CD14-positive monocyte (primary cell): ENCODE measurements around the gene UQCR10. TPM values are rescaled to one million over a fixed set of nuclear protein-coding genes. Genes with fewer than 3 reads are reported as not detected.

ENCODE experiments used
- DNase-seq, 3 donors: peaks; one replicate each; pipeline ENCODE4 v3.0.0-alpha.2; 2011 to 2022
- H2AFZ ChIP-seq: 2 replicates; pipeline ENCODE4 v1.6.0; 2012; ENCODE audit warnings: mild to moderate bottlenecking, low read depth, low read length, inconsistent platforms; ENCODE audit not compliant: insufficient read depth, poor library complexity, severe bottlenecking
- H3K27ac ChIP-seq, 2 donors: 1 replicate in 1 of 2; 2 replicates in 1 of 2; pipeline ENCODE4 v1.5.1; 2012 to 2013; ENCODE audit warnings: low read length in 2 of 2, control low read depth in 1 of 2, inconsistent platforms in 1 of 2, low read depth in 1 of 2, mild to moderate bottlenecking in 1 of 2
- H3K27me3 ChIP-seq, 2 donors: one replicate each; pipeline versions ENCODE4 v1.6.0 to v1.6.1; 2011 to 2013; ENCODE audit warnings: low read length in 2 of 2; ENCODE audit not compliant: control insufficient read depth in 2 of 2, insufficient read depth in 2 of 2
- H3K36me3 ChIP-seq, 2 donors: replicated peaks in 1 of 2; 1 replicate in 1 of 2; 2 replicates in 1 of 2; pipeline versions ENCODE4 v1.5.1 to v1.6.1; 2012 to 2013; ENCODE audit warnings: low read length in 2 of 2, control low read depth in 1 of 2, inconsistent platforms in 1 of 2, mild to moderate bottlenecking in 1 of 2; ENCODE audit not compliant: insufficient read depth in 2 of 2, control insufficient read depth in 1 of 2
- H3K4me1 ChIP-seq, 2 donors: 1 replicate in 1 of 2; 2 replicates in 1 of 2; pipeline versions ENCODE4 v1.5.1 to v1.6.1; 2012 to 2013; ENCODE audit warnings: low read length in 2 of 2, control low read depth in 1 of 2, inconsistent platforms in 1 of 2, mild to moderate bottlenecking in 1 of 2, moderate library complexity in 1 of 2; ENCODE audit not compliant: insufficient read depth in 2 of 2, control insufficient read depth in 1 of 2
- H3K4me2 ChIP-seq: replicated peaks from 2 replicates; pipeline ENCODE3; 2012; ENCODE audit warnings: low read length, moderate library complexity, mild to moderate bottlenecking; ENCODE audit not compliant: poor library complexity, severe bottlenecking; ENCODE audit errors: extremely low read depth
- H3K4me3 ChIP-seq, 3 experiments: fragments of 200-600 bp in 1 of 3; sonication (generic) in 1 of 3; replicated peaks in 1 of 3; 1 replicate in 2 of 3; 2 replicates in 1 of 3; pipeline ENCODE4 v1.5.1; 2011 to 2013; ENCODE audit warnings: low read length in 3 of 3, mild to moderate bottlenecking in 3 of 3, control low read depth in 2 of 3, low read depth in 2 of 3, inconsistent platforms in 1 of 3, moderate library complexity in 1 of 3
- H3K79me2 ChIP-seq: 2 replicates; pipeline ENCODE4 v1.6.0; 2012; ENCODE audit warnings: mild to moderate bottlenecking, control low read depth, inconsistent platforms, low read length, moderate library complexity; ENCODE audit not compliant: insufficient read depth
- H3K9ac ChIP-seq: 2 replicates; pipeline ENCODE4 v1.6.0; 2017; ENCODE audit warnings: low read length, mild to moderate bottlenecking; ENCODE audit not compliant: insufficient read depth, poor library complexity, severe bottlenecking
- H3K9me3 ChIP-seq, 2 donors: replicated peaks in 1 of 2; 1 replicate in 1 of 2; 2 replicates in 1 of 2; pipeline versions ENCODE4 v1.5.1 to v1.6.1; 2012 to 2013; ENCODE audit warnings: low read length in 2 of 2, control low read depth in 1 of 2; ENCODE audit not compliant: control insufficient read depth in 1 of 2, insufficient read depth in 1 of 2
- H4K20me1 ChIP-seq: 2 replicates; pipeline ENCODE4 v1.6.0; 2012; ENCODE audit warnings: mild to moderate bottlenecking, low read length, control low read depth, moderate library complexity; ENCODE audit not compliant: insufficient read depth
- H3K27ac Mint-ChIP-seq, 7 donors: one replicate each; pipeline ENCODE4 v1.8.0; 2020; ENCODE audit warnings: mild to moderate bottlenecking in 7 of 7, mixed read lengths in 7 of 7, moderate library complexity in 6 of 7, inconsistent platforms in 2 of 7
- H3K27me3 Mint-ChIP-seq, 3 donors: one replicate each; pipeline ENCODE4 v1.8.0; 2021 to 2022; ENCODE audit warnings: low read depth in 3 of 3, mild to moderate bottlenecking in 3 of 3, mixed read lengths in 3 of 3, moderate library complexity in 3 of 3, inconsistent platforms in 1 of 3
- H3K36me3 Mint-ChIP-seq, 2 donors: one replicate each; pipeline ENCODE4 v1.8.0; 2020; ENCODE audit warnings: mixed read lengths in 2 of 2, inconsistent platforms in 1 of 2, mild to moderate bottlenecking in 1 of 2
- H3K4me1 Mint-ChIP-seq: one replicate; pipeline ENCODE4 v1.8.0; 2020; ENCODE audit warnings: mild to moderate bottlenecking, mixed read lengths
- H3K4me3 Mint-ChIP-seq, 2 donors: one replicate each; pipeline ENCODE4 v1.8.0; 2020; ENCODE audit warnings: mild to moderate bottlenecking in 2 of 2, mixed read lengths in 2 of 2, moderate library complexity in 1 of 2
- H3K9me3 Mint-ChIP-seq, 7 donors: one replicate each; pipeline ENCODE4 v1.8.0; 2020 to 2022; ENCODE audit warnings: mixed read lengths in 7 of 7, mild to moderate bottlenecking in 6 of 7, moderate library complexity in 6 of 7, inconsistent platforms in 2 of 7
- WGBS: methylation state at CpG from one replicate; pipeline ENCODE4 v1.1.5; 2013; ENCODE audit warnings: missing lambda C conversion rate; ENCODE audit not compliant: insufficient coverage; 5-methylcytosine and 5-hydroxymethylcytosine counted together
- intact Hi-C, 2 donors: fragments of 100-400 bp; cut with micrococcal nuclease; formaldehyde crosslinking; loops; one replicate each; pipeline versions ENCODE4 v1.15.0 to v1.15.1; 2023
- polyA minus RNA-seq: library from RNA; depleted of rRNA, polyadenylated mRNA; stranded (reverse); fragments of >200 nt; gene quantifications from 2 replicates; pipeline ENCODE4 v1.2.3, GENCODE V29; 2012
- polyA plus RNA-seq, 3 donors: library from polyadenylated mRNA; depleted of rRNA in 1 of 3; unstranded in 2 of 3; stranded (reverse) in 1 of 3; fragments of 300-500 nt in 2 of 3; fragments of >200 nt in 1 of 3; fragmentation: Illumina TruSeq in 2 of 3; gene quantifications; 1 replicate in 2 of 3; 2 replicates in 1 of 3; pipeline ENCODE4 v1.2.3, GENCODE V29; 2012 to 2021
- total RNA-seq, 12 experiments: library from RNA in 1 of 12; stranded (reverse) in 1 of 12; fragments of 120-200 nt in 1 of 12; gene quantifications; one replicate each; pipeline ENCODE4 v1.2.4 and lab custom pipeline; 2013 to 2026; ENCODE audit warnings: mixed read lengths in 6 of 12, inconsistent platforms in 1 of 12
- TF ChIP-seq, protein P1 (sequence below): fragments of 200-600 bp; IDR thresholded peaks from one replicate; pipeline ENCODE4 v1.8.0; 2022; ENCODE audit warnings: antibody characterized with exemption, mild to moderate bottlenecking

Gene UQCR10
- total RNA-seq (2013) = 127 TPM
- 100 to 1,000 TPM in 2 of 3 donors, 10 to 100 TPM in 1; 99.0 to 314 (median 287) TPM for polyA plus RNA-seq
- 50.6 and 97.0 TPM in 2 replicates for polyA minus RNA-seq
- total RNA-seq (lab: John Stamatoyannopoulos, UW) = 8.5 to 31.2 (median 17.9) reads per million in 11 experiments

DNA sequence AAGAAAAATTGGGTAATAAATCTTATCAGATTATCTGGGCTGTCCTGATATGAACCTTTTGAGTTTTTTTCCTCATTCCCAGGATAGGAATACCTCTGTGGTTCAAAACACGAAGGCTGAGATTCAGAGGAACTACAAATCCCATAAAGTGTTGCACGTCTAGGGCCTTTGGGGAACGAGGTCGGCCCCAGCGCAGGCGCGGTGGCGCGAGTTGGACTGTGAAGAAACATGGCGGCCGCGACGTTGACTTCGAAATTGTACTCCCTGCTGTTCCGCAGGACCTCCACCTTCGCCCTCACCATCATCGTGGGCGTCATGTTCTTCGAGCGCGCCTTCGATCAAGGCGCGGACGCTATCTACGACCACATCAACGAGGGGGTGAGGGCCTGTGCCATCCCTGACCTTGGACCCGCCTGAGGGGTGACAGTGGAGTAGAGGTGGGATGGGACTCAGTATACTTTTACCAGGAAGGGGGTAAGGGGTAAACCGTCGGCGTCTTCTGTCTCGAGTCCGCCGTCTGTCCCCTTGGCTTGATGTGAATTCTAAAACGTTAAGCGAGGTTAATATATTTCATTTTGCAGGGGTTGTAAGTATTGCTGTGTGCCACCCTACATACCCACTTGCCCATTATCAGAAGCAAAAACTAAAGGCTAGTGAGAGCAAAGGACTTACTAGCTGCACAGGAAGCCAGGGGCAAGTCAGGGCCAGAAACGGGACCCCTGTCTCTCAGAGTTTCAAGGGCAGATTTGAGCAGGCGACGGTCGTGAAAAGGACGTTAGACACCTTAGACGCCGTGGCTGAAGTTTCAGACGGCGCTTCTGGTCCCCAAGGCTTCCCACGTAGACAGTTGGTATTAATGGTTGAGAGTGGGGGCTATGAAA is at the start of gene UQCR10:
Gene UQCR10, plus strand, starts transcription at position 199 of the 881 bp plus-strand sequence. Its CDS starts 30 bp downstream, at position 229.
- peak within 1 kb of the TSS; percentile 92 to 97 (median 96) for H3K4me3 ChIP-seq
- H3K27me3 ChIP-seq = no peaks in the 10 kb centered on the region
- peak within 1 kb of the TSS; percentile 90 for H3K9ac ChIP-seq
- peak; percentile 86 to 93 (median 90) for DNase-seq
- peak within 1 kb of the TSS; percentile 99 for H3K4me3 Mint-ChIP-seq
- H3K9me3 ChIP-seq = no peaks in the 10 kb centered on the region
- peaks cover 20 to 24% of the 10 kb centered on the region in 2 donors for H3K36me3 Mint-ChIP-seq
- no peaks in the 10 kb centered on the region for H3K9me3 Mint-ChIP-seq
- under 1% methylated on average over 28 of the region's 46 CpGs for WGBS
- peaks cover 35% of the 10 kb centered on the region for H3K4me1 Mint-ChIP-seq
- peaks cover 12 to 29% of the 10 kb centered on the region in 2 donors for H3K36me3 ChIP-seq
- H3K27ac Mint-ChIP-seq = peak within 1 kb of the TSS; percentile 91 to 98 (median 96)
- H4K20me1 ChIP-seq = no peaks in the 10 kb centered on the region
- peaks cover 56% of the 10 kb centered on the region for H3K79me2 ChIP-seq
- H3K27ac ChIP-seq = peak within 1 kb of the TSS; percentile 37 to 92
- H3K4me2 ChIP-seq = peak within 1 kb of the TSS; percentile 98
- intact Hi-C loops = loop anchor here (5.0 to 10.0 kb wide), 3 partner anchors 115 to 237 kb away; partner anchors contain the start of genes MTMR3 (in 1 of the 2) and NF2 (in 1 of the 2)
- TF ChIP-seq, protein P1, sequence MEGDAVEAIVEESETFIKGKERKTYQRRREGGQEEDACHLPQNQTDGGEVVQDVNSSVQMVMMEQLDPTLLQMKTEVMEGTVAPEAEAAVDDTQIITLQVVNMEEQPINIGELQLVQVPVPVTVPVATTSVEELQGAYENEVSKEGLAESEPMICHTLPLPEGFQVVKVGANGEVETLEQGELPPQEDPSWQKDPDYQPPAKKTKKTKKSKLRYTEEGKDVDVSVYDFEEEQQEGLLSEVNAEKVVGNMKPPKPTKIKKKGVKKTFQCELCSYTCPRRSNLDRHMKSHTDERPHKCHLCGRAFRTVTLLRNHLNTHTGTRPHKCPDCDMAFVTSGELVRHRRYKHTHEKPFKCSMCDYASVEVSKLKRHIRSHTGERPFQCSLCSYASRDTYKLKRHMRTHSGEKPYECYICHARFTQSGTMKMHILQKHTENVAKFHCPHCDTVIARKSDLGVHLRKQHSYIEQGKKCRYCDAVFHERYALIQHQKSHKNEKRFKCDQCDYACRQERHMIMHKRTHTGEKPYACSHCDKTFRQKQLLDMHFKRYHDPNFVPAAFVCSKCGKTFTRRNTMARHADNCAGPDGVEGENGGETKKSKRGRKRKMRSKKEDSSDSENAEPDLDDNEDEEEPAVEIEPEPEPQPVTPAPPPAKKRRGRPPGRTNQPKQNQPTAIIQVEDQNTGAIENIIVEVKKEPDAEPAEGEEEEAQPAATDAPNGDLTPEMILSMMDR = no peak
- H3K4me1 ChIP-seq = peaks cover 21 to 27% of the 10 kb centered on the region in 2 donors
- peak within 1 kb of the TSS; percentile 99 for H2AFZ ChIP-seq
- peaks cover 0 to 1% (median 0%) of the 10 kb centered on the region in 3 donors for H3K27me3 Mint-ChIP-seq

- no peak overlapping the region for H3K9ac ChIP-seq
- H3K36me3 ChIP-seq = no peaks in the 10 kb centered on the region
- H3K27me3 ChIP-seq = peaks cover 16 to 39% of the 10 kb centered on the region in 2 donors
- H3K9me3 ChIP-seq = peaks cover 0 to 5% of the 10 kb centered on the region in 2 donors
- H3K79me2 ChIP-seq = no peaks in the 10 kb centered on the region
- Mint-ChIP-seq H3K27me3 (peaks cover 40 to 73% (median 54%) of the 10 kb centered on the region in 3 donors), H3K4me3 (no peak overlapping the region), H3K9me3 (peaks cover 0 to 11% (median 2%) of the 10 kb centered on the region in 7 donors), H3K27ac (no peak overlapping the region), H3K4me1 (no peaks in the 10 kb centered on the region), H3K36me3 (no peaks in the 10 kb centered on the region)
- H3K4me1 ChIP-seq = no peaks in the 10 kb centered on the region
- WGBS = 86% methylated on average over 4 of the region's 11 CpGs
- intact Hi-C loops = no loop called here
- no peak overlapping the region for H3K4me2 ChIP-seq
- H3K27ac ChIP-seq = no peak overlapping the region
- TF ChIP-seq, protein P1 = no peak
- DNase-seq = no peak
- no peak overlapping the region for H2AFZ ChIP-seq
- H3K4me3 ChIP-seq = no peak overlapping the region
- H4K20me1 ChIP-seq = no peaks in the 10 kb centered on the region
These were observed 49.4 kb upstream of the UQCR10 start for GRCh38 chr22:29717789-29718188.
